Measurements from ENCODE around the gene CUEDC1.

DNA sequence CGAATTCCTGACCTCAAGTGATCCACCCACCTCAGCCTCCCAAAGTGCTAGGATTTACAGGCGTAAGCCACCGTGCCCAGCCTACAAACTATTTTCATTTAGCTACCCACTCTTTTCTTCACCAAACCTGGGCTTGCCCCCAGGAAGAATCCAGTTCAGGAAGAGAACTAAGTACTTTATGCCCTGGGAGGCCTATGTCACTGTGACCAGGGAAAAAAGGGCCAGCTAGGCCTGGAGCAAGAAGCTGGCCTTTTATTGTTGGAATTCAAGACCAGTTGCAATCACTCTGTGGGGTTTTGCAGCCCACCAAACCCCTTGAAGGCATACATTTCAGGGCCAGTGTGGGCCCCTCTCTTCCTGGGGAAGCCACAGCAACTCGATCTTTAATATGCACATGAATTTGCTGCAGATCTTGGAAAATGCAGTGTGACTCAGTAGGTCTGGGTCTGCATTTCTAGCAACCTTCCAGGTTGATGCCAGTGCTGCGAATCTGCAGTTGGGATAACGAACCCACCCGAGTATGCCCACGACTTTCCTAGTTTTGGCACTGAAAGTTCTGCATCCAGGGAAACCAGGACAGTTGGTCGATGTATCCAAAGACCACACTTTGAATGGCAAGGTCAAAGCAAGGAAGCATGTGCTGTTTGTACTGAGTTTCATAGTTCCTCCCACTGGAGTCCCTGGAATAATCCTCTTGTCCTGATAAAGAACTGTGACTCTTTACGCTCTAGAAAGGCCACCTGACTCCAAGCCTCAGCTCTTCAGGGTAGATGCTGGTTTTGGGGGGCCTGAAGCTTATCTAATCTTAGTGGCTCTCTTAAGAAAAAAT lies 98.2 kb downstream of the CUEDC1 start:
- no peak for TF ChIP-seq EZH2 (IDR thresholded peaks at IDR 0.05; ENCODE audit: borderline replicate concordance)
- no peak for TF ChIP-seq EZH2phosphoT487 (IDR thresholded peaks at IDR 0.05; ENCODE audit: low read depth, severe bottlenecking, unreplicated experiment)

Measured in hepatocyte (in vitro differentiated cells).